Measurements from ENCODE around the gene LYRM2. TPM values are rescaled to one million over a fixed set of nuclear protein-coding genes. Genes with fewer than 3 reads are reported as not detected.

The LYRM2 gene
- total RNA-seq, 1 donor from 2014 or later: 9.4 TPM

- peaks cover 0 to 4% (median 0%) of the 10 kb centered on the region in 3 donors for H3K36me3 ChIP-seq (ENCODE audit: control insufficient read depth in 3 of 3, insufficient read depth in 3 of 3, low read length in 3 of 3)
- no peak overlapping the region for H3K27ac ChIP-seq (ENCODE audit: low read depth, low read length)
- H3K27me3 ChIP-seq (ENCODE audit: control insufficient read depth in 3 of 3, insufficient read depth in 3 of 3, low read length in 3 of 3): no peaks in the 10 kb centered on the region
- peak overlapping the region in 1 of 3 donors; percentile 8 for H3K9ac ChIP-seq (ENCODE audit: low read depth in 1 of 3, low read length in 3 of 3)
- H3K9me3 ChIP-seq (ENCODE audit: control insufficient read depth in 3 of 3, low read length in 3 of 3): no peaks in the 10 kb centered on the region
- H3K4me1 ChIP-seq (ENCODE audit: control insufficient read depth in 3 of 3, insufficient read depth in 3 of 3, low read length in 3 of 3): peaks cover 12 to 18% (median 12%) of the 10 kb centered on the region in 3 donors
- H3K4me3 ChIP-seq (ENCODE audit: low read length in 3 of 3): peak overlapping the region in 1 of 3 donors; percentile 13
These were observed 33.9 kb downstream of the LYRM2 start for GRCh38 chr6:89604653-89605052.

GRCh38 chr6:89602166-89602565, 36.4 kb downstream of the LYRM2 start:
- H3K27ac ChIP-seq (ENCODE audit: low read depth, low read length): no peak overlapping the region
- H3K27me3 ChIP-seq (ENCODE audit: control insufficient read depth in 3 of 3, insufficient read depth in 3 of 3, low read length in 3 of 3): no peaks in the 10 kb centered on the region
- H3K9me3 ChIP-seq (ENCODE audit: control insufficient read depth in 3 of 3, low read length in 3 of 3): no peaks in the 10 kb centered on the region
- peaks cover 12 to 18% (median 12%) of the 10 kb centered on the region in 3 donors for H3K4me1 ChIP-seq (ENCODE audit: control insufficient read depth in 3 of 3, insufficient read depth in 3 of 3, low read length in 3 of 3)
- H3K9ac ChIP-seq (ENCODE audit: low read depth in 1 of 3, low read length in 3 of 3): no peak overlapping the region
- peaks cover 0 to 4% (median 0%) of the 10 kb centered on the region in 3 donors for H3K36me3 ChIP-seq (ENCODE audit: control insufficient read depth in 3 of 3, insufficient read depth in 3 of 3, low read length in 3 of 3)
- no peak overlapping the region for H3K4me3 ChIP-seq (ENCODE audit: low read length in 3 of 3)

- Histone ChIP-seq H3K9me3 (ENCODE audit: control insufficient read depth in 3 of 3, low read length in 3 of 3) (no peaks in the 10 kb centered on the region), H3K4me1 (ENCODE audit: control insufficient read depth in 3 of 3, insufficient read depth in 3 of 3, low read length in 3 of 3) (peaks cover 10 to 13% (median 12%) of the 10 kb centered on the region in 3 donors), H3K9ac (ENCODE audit: low read depth in 1 of 3, low read length in 3 of 3) (no peak overlapping the region), H3K4me3 (ENCODE audit: low read length in 3 of 3) (no peak overlapping the region), H3K27ac (ENCODE audit: low read depth, low read length) (no peak overlapping the region), H3K27me3 (ENCODE audit: control insufficient read depth in 3 of 3, insufficient read depth in 3 of 3, low read length in 3 of 3) (no peaks in the 10 kb centered on the region), H3K36me3 (ENCODE audit: control insufficient read depth in 3 of 3, insufficient read depth in 3 of 3, low read length in 3 of 3) (no peaks in the 10 kb centered on the region)
These were observed 38.8 kb downstream of the LYRM2 start for GRCh38 chr6:89599727-89600126.

DNA sequence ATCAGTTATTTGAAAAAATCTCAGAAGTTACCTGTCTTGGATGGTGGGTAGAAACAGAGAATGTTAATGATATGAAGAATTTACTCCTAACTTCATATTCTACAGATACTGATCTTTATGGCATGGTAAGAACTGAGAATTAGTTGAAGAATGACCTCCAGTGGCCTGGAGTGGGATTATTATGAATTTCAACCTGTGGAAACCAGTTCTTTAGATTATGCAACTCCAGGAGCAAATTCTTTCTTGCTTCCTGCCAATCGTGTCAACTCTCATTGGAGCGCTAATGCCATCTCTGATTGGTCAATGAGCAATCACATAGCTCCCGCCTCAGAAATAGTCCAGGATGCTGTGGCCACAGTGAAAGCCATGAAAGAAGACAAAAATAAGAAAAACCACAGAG, 40.6 kb downstream of the LYRM2 start:
- no peak overlapping the region for H3K9ac ChIP-seq (ENCODE audit: low read depth in 1 of 3, low read length in 3 of 3)
- peaks cover 6 to 9% (median 8%) of the 10 kb centered on the region in 3 donors for H3K4me1 ChIP-seq (ENCODE audit: control insufficient read depth in 3 of 3, insufficient read depth in 3 of 3, low read length in 3 of 3)
- H3K4me3 ChIP-seq (ENCODE audit: low read length in 3 of 3): no peak overlapping the region
- H3K27ac ChIP-seq (ENCODE audit: low read depth, low read length): no peak overlapping the region
- H3K27me3 ChIP-seq (ENCODE audit: control insufficient read depth in 3 of 3, insufficient read depth in 3 of 3, low read length in 3 of 3): no peaks in the 10 kb centered on the region
- H3K36me3 ChIP-seq (ENCODE audit: control insufficient read depth in 3 of 3, insufficient read depth in 3 of 3, low read length in 3 of 3): no peaks in the 10 kb centered on the region
- no peaks in the 10 kb centered on the region for H3K9me3 ChIP-seq (ENCODE audit: control insufficient read depth in 3 of 3, low read length in 3 of 3)

GRCh38 chr6:89597372-89597771, 41.2 kb downstream of the LYRM2 start:
- no peaks in the 10 kb centered on the region for H3K36me3 ChIP-seq (ENCODE audit: control insufficient read depth in 3 of 3, insufficient read depth in 3 of 3, low read length in 3 of 3)

GRCh38 chr6:89596484-89596883, 42.1 kb downstream of the LYRM2 start:
- no peaks in the 10 kb centered on the region for H3K27me3 ChIP-seq (ENCODE audit: control insufficient read depth in 3 of 3, insufficient read depth in 3 of 3, low read length in 3 of 3)
- H3K9me3 ChIP-seq (ENCODE audit: control insufficient read depth in 3 of 3, low read length in 3 of 3): no peaks in the 10 kb centered on the region
- no peaks in the 10 kb centered on the region for H3K36me3 ChIP-seq (ENCODE audit: control insufficient read depth in 3 of 3, insufficient read depth in 3 of 3, low read length in 3 of 3)
- peaks cover 0 to 2% (median 0%) of the 10 kb centered on the region in 3 donors for H3K4me1 ChIP-seq (ENCODE audit: control insufficient read depth in 3 of 3, insufficient read depth in 3 of 3, low read length in 3 of 3)
- H3K27ac ChIP-seq (ENCODE audit: low read depth, low read length): no peak overlapping the region
- no peak overlapping the region for H3K4me3 ChIP-seq (ENCODE audit: low read length in 3 of 3)
- no peak overlapping the region for H3K9ac ChIP-seq (ENCODE audit: low read depth in 1 of 3, low read length in 3 of 3)

More at GRCh38 chr6:89597372-89597771, 41.2 kb downstream of the LYRM2 start:
- H3K4me3 ChIP-seq (ENCODE audit: low read length in 3 of 3): no peak overlapping the region
- no peak overlapping the region for H3K27ac ChIP-seq (ENCODE audit: low read depth, low read length)
- peaks cover 6 to 8% (median 7%) of the 10 kb centered on the region in 3 donors for H3K4me1 ChIP-seq (ENCODE audit: control insufficient read depth in 3 of 3, insufficient read depth in 3 of 3, low read length in 3 of 3)
- H3K27me3 ChIP-seq (ENCODE audit: control insufficient read depth in 3 of 3, insufficient read depth in 3 of 3, low read length in 3 of 3): no peaks in the 10 kb centered on the region
- no peaks in the 10 kb centered on the region for H3K9me3 ChIP-seq (ENCODE audit: control insufficient read depth in 3 of 3, low read length in 3 of 3)
- H3K9ac ChIP-seq (ENCODE audit: low read depth in 1 of 3, low read length in 3 of 3): no peak overlapping the region

- Histone ChIP-seq H3K9ac (ENCODE audit: low read depth in 1 of 3, low read length in 3 of 3) (no peak overlapping the region), H3K36me3 (ENCODE audit: control insufficient read depth in 3 of 3, insufficient read depth in 3 of 3, low read length in 3 of 3) (no peaks in the 10 kb centered on the region), H3K9me3 (ENCODE audit: control insufficient read depth in 3 of 3, low read length in 3 of 3) (no peaks in the 10 kb centered on the region), H3K4me1 (ENCODE audit: control insufficient read depth in 3 of 3, insufficient read depth in 3 of 3, low read length in 3 of 3) (peaks cover 0 to under 1% (median 0%) of the 10 kb centered on the region in 3 donors), H3K27ac (ENCODE audit: low read depth, low read length) (no peak overlapping the region), H3K4me3 (ENCODE audit: low read length in 3 of 3) (no peak overlapping the region), H3K27me3 (ENCODE audit: control insufficient read depth in 3 of 3, insufficient read depth in 3 of 3, low read length in 3 of 3) (no peaks in the 10 kb centered on the region)
These were observed 42.5 kb downstream of the LYRM2 start for GRCh38 chr6:89596056-89596455.

DNA sequence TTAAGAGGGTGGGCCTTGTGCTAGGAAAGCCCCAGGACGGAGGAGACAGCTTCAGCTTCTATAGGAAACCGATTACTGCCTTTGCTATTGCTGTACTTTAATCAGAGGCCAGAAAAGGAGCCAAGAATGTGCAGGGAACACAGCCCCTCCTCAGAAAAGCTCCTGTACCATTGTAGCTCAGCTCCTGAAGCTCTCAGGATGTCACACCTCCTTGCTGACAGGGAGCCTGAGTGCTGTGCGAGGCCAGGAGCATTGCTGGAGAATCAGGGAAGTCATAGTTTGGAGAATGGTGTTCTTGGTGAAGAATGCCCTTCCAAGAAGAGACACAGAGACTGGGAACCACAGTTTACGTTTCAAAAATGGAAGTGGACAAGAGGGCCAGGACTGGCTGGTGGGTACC, 46.8 kb downstream of the LYRM2 start:
- no peaks in the 10 kb centered on the region for H3K4me1 ChIP-seq (ENCODE audit: control insufficient read depth in 3 of 3, insufficient read depth in 3 of 3, low read length in 3 of 3)
- no peaks in the 10 kb centered on the region for H3K27me3 ChIP-seq (ENCODE audit: control insufficient read depth in 3 of 3, insufficient read depth in 3 of 3, low read length in 3 of 3)
- H3K9me3 ChIP-seq (ENCODE audit: control insufficient read depth in 3 of 3, low read length in 3 of 3): no peaks in the 10 kb centered on the region
- H3K9ac ChIP-seq (ENCODE audit: low read depth in 1 of 3, low read length in 3 of 3): no peak overlapping the region
- no peak overlapping the region for H3K4me3 ChIP-seq (ENCODE audit: low read length in 3 of 3)
- no peak overlapping the region for H3K27ac ChIP-seq (ENCODE audit: low read depth, low read length)
- no peaks in the 10 kb centered on the region for H3K36me3 ChIP-seq (ENCODE audit: control insufficient read depth in 3 of 3, insufficient read depth in 3 of 3, low read length in 3 of 3)

- Histone ChIP-seq H3K4me1 (ENCODE audit: control insufficient read depth in 3 of 3, insufficient read depth in 3 of 3, low read length in 3 of 3) (no peaks in the 10 kb centered on the region), H3K36me3 (ENCODE audit: control insufficient read depth in 3 of 3, insufficient read depth in 3 of 3, low read length in 3 of 3) (no peaks in the 10 kb centered on the region), H3K9me3 (ENCODE audit: control insufficient read depth in 3 of 3, low read length in 3 of 3) (no peaks in the 10 kb centered on the region), H3K4me3 (ENCODE audit: low read length in 3 of 3) (no peak overlapping the region), H3K27me3 (ENCODE audit: control insufficient read depth in 3 of 3, insufficient read depth in 3 of 3, low read length in 3 of 3) (no peaks in the 10 kb centered on the region), H3K27ac (ENCODE audit: low read depth, low read length) (no peak overlapping the region), H3K9ac (ENCODE audit: low read depth in 1 of 3, low read length in 3 of 3) (no peak overlapping the region)
These were observed 48.4 kb downstream of the LYRM2 start for GRCh38 chr6:89590133-89590532.

DNA sequence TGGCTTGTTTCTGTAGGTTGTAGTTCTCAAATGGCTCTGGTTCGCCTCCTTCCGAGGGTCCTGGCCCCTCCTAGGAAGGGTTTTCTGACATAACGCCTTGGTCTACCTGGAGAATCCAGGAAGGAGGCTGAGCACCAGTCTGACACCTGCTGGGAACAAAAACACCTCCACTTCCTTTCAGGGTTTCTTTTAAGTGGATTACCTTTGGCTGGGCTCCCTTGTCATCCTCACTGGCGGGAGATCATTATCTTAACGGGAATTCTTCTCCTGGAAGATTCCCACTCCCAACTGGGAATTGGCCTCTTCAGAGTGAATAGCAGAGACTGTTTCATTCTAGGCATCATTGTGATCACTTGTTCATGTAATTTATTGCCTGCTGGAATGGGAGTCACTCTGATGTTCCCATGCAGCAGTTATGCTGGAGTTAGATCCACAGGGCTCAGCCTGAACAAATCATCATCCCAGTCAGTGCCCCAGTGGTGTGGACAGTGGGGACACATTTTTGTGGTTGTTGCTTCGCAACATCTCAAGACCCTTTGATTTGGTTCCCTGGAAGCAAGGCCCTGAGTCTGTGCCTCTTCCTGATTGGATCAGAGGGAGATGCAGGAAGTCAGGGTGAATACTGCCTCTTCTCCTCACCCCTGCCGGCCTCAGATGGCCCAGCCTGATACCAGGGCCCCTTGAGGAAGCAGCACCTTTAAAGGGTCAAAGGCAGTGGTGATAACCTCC, 49.1 kb downstream of the LYRM2 start:
- no peak overlapping the region for H3K27ac ChIP-seq (ENCODE audit: low read depth, low read length)

More for the DNA sequence above, 49.1 kb downstream of the LYRM2 start:
- Histone ChIP-seq H3K4me1 (ENCODE audit: control insufficient read depth in 3 of 3, insufficient read depth in 3 of 3, low read length in 3 of 3) (no peaks in the 10 kb centered on the region), H3K36me3 (ENCODE audit: control insufficient read depth in 3 of 3, insufficient read depth in 3 of 3, low read length in 3 of 3) (no peaks in the 10 kb centered on the region), H3K27me3 (ENCODE audit: control insufficient read depth in 3 of 3, insufficient read depth in 3 of 3, low read length in 3 of 3) (no peaks in the 10 kb centered on the region), H3K9ac (ENCODE audit: low read depth in 1 of 3, low read length in 3 of 3) (no peak overlapping the region), H3K9me3 (ENCODE audit: control insufficient read depth in 3 of 3, low read length in 3 of 3) (no peaks in the 10 kb centered on the region), H3K4me3 (ENCODE audit: low read length in 3 of 3) (no peak overlapping the region)

Data from skeletal muscle tissue (tissue), 4 donors.